ENCODE measurements around the gene CPHXL2.

CPHXL2 gene

DNA sequence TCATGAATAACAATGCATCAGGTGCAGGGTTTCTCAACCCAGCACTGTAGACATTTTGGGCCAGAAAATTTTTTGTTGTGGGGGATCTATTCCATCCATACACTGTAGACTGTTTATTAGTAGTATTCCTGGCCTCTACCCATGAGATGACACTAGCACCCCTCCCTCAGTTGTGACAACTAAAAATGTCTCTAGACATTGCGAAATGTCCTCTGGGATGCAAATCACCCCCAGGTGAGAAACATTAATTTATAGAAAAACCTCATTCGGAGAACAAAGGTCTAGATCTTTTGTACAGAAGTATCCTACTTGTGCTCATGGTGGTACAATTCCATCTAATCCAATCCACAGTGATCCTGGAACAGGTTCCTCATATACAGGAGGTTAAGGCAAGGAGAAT is 58.0 kb downstream of the CPHXL2 start:
- no peak overlapping the region for H3K27ac ChIP-seq (ENCODE audit: low read length)
- H3K27me3 ChIP-seq (ENCODE audit: control insufficient read depth, insufficient read depth, low read length), result no peaks in the 10 kb centered on the region
- H3K4me1 ChIP-seq (ENCODE audit: control insufficient read depth, low read depth, low read length), result no peaks in the 10 kb centered on the region
- peaks cover 34% of the 10 kb centered on the region for H3K36me3 ChIP-seq (ENCODE audit: control insufficient read depth, low read depth, low read length)
- H3K9me3 ChIP-seq (ENCODE audit: control insufficient read depth, low read depth, low read length), result no peaks in the 10 kb centered on the region
- H3K4me3 ChIP-seq (ENCODE audit: low read length), result no peak overlapping the region
- H3K9ac ChIP-seq (ENCODE audit: low read length), result no peak overlapping the region

DNA sequence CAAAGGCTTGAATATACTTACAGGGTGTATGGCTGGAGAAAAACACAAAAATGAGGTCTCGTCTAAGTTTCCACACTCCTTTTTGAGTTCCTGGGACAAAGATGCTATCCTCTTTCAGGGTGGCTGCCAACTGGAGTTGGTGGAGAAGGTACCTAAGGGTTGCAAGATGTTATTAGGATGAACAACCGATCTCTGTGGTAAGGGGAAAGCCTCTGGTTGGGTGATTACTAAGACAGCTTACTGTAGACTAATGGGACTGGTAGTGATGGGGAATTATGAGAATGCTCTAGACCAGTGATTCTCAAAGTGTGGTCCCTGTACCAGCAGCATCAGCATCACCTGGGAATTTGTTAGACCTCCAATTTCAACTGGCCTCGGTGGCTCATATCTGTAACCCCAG is 59.7 kb downstream of the CPHXL2 start:
- H3K9ac ChIP-seq (ENCODE audit: low read length), result no peak overlapping the region
- no peak overlapping the region for H3K27ac ChIP-seq (ENCODE audit: low read length)
- no peaks in the 10 kb centered on the region for H3K27me3 ChIP-seq (ENCODE audit: control insufficient read depth, insufficient read depth, low read length)
- H3K9me3 ChIP-seq (ENCODE audit: control insufficient read depth, low read depth, low read length), result no peaks in the 10 kb centered on the region
- H3K4me1 ChIP-seq (ENCODE audit: control insufficient read depth, low read depth, low read length), result no peaks in the 10 kb centered on the region
- no peak overlapping the region for H3K4me3 ChIP-seq (ENCODE audit: low read length)
- H3K36me3 ChIP-seq (ENCODE audit: control insufficient read depth, low read depth, low read length), result peaks cover 43% of the 10 kb centered on the region

DNA sequence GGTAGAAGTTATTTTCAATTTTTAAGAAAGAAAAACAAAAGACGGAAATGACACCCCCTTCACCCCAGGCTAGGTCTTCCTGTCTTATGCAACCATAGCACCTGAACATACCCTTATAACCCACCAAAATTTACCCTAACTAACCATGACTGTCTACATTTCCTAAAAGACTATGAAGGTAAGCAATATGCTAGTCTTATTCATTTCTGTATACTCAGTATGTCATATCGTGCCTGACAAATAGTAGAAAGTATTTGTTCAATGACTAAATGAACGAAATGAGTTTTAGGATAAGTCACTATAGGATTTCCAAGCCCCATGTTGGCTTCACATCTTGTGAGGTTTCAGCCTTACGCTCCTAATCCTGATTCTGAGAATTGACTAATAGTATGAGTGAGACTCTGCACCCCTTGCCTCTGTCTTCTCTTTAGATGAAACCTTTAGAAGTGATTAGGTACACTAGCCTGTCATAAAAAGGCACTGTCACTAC is 60.2 kb downstream of the CPHXL2 start:
- no peaks in the 10 kb centered on the region for H3K9me3 ChIP-seq (ENCODE audit: control insufficient read depth, low read depth, low read length)
- H3K27me3 ChIP-seq (ENCODE audit: control insufficient read depth, insufficient read depth, low read length), result no peaks in the 10 kb centered on the region
- H3K36me3 ChIP-seq (ENCODE audit: control insufficient read depth, low read depth, low read length), result peaks cover 43% of the 10 kb centered on the region
- H3K27ac ChIP-seq (ENCODE audit: low read length), result no peak overlapping the region
- H3K9ac ChIP-seq (ENCODE audit: low read length), result no peak overlapping the region
- no peaks in the 10 kb centered on the region for H3K4me1 ChIP-seq (ENCODE audit: control insufficient read depth, low read depth, low read length)
- H3K4me3 ChIP-seq (ENCODE audit: low read length), result no peak overlapping the region

DNA sequence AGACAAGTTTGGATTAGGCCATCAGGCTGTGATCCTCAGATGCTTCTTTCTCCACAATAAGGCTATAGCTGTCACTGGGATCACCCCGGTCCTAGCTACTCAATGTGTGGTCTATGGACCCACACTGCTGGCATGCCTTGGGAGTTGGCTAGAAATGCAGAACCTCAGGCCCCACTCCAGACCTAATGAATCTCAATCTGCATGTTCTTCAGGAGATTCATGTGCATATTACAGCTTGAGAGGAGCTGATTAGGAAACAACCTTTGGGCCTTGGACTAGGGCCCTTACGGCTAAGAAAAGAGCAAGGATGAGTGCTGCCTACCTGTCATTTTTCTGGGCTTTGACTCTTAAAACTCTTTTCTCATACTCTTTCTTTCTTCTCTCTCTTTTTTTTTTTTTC is 61.2 kb downstream of the CPHXL2 start:
- H3K27ac ChIP-seq (ENCODE audit: low read length), result no peak overlapping the region
- no peaks in the 10 kb centered on the region for H3K27me3 ChIP-seq (ENCODE audit: control insufficient read depth, insufficient read depth, low read length)
- no peaks in the 10 kb centered on the region for H3K4me1 ChIP-seq (ENCODE audit: control insufficient read depth, low read depth, low read length)
- H3K9ac ChIP-seq (ENCODE audit: low read length), result no peak overlapping the region
- H3K4me3 ChIP-seq (ENCODE audit: low read length), result no peak overlapping the region
- no peaks in the 10 kb centered on the region for H3K9me3 ChIP-seq (ENCODE audit: control insufficient read depth, low read depth, low read length)
- H3K36me3 ChIP-seq (ENCODE audit: control insufficient read depth, low read depth, low read length), result peaks cover 47% of the 10 kb centered on the region

DNA sequence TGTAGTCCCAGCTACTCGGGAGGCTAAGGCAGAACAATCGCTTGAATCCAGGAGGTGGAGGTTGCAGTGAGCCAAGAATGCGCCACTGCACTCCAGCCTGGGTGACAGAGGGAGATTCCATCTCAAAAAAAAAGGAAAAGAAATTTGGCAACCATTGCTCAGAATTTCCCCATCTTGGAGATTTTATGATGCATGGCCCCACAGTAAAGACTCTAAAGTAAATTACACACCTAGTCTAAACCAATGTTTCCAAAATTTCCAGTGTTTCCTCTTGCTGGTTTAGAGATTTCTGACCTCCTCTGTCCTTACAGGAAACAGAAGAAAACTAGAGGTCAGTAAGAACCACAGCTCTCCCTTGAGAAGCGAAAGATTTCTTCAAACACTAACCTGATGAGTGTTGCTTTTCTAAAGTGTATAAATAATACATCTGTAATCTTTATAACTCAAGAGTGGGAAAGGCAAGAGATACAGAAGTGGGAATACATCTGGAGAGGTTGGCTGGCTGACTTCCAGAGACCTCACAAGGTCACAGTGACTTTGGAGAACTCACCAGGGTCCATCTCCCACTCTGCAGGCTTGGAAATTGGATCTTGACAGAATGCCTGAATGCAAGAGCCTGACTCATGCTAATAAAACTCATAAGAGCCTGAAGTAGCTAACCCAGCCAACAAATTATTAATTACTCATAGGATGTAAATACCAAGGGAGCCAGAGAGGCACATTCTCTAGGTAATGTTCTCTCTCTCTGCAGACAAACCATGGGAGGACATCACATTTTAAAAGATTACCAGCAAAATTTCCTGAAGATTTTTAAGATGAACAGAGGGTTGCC is 62.5 kb downstream of the CPHXL2 start:
- Histone ChIP-seq H3K27ac (ENCODE audit: low read length) (no peak overlapping the region), H3K36me3 (ENCODE audit: control insufficient read depth, low read depth, low read length) (peaks cover 46% of the 10 kb centered on the region)

More for the DNA sequence above, 62.5 kb downstream of the CPHXL2 start:
- Histone ChIP-seq H3K4me1 (ENCODE audit: control insufficient read depth, low read depth, low read length) (no peaks in the 10 kb centered on the region), H3K9ac (ENCODE audit: low read length) (no peak overlapping the region), H3K9me3 (ENCODE audit: control insufficient read depth, low read depth, low read length) (no peaks in the 10 kb centered on the region), H3K27me3 (ENCODE audit: control insufficient read depth, insufficient read depth, low read length) (no peaks in the 10 kb centered on the region), H3K4me3 (ENCODE audit: low read length) (no peak overlapping the region)

All from iPS-18a (cell line).